ENCODE measurements around the gene SLC20A1. TPM values are rescaled to one million over a fixed set of nuclear protein-coding genes. Genes with fewer than 3 reads are reported as not detected.

SLC20A1 gene
- total RNA-seq, 1 donor from 2014 or later = 54.6 TPM

DNA sequence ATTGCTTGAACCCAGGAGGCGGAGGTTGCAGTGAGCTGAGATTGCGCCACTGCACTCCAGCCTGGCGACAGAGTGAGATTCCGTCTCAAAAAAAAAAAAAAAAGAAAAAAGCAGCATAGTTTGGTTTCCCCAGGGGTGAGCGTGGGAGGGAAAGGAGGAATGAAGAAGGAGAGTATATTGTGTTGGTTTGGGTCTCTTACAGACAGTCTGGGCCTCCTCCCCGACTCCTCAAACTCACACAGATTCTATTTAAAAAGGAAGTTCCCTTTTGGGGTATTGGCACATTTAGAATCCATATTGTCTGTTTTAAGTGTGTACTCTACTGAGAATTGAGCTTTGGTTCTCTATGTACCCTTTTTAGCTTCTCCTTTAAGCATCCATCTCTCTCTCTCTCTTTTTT lies 27.4 kb upstream of the SLC20A1 start:
- H3K9me3 Mint-ChIP-seq = no peaks in the 10 kb centered on the region
- no peaks in the 10 kb centered on the region for H3K36me3 Mint-ChIP-seq (ENCODE audit: low read depth)
- no peaks in the 10 kb centered on the region for H3K27me3 Mint-ChIP-seq
- no peak overlapping the region for H3K27ac Mint-ChIP-seq
- intact Hi-C loops (cut with micrococcal nuclease) = no loop called here
- ChIA-PET CTCF (no interaction called here), POLR2A (interaction anchor here (0.6 to 0.9 kb wide), 3 partner anchors 34 to 110 kb away, joined by 3 to 8 read pairs (median 7); no protein-coding TSS in a partner anchor)
- DNase-seq (no peak), ATAC-seq (ENCODE audit: low read depth) (no peak)
- no peak overlapping the region for H3K4me3 Mint-ChIP-seq
- TF ChIP-seq, protein P1, sequence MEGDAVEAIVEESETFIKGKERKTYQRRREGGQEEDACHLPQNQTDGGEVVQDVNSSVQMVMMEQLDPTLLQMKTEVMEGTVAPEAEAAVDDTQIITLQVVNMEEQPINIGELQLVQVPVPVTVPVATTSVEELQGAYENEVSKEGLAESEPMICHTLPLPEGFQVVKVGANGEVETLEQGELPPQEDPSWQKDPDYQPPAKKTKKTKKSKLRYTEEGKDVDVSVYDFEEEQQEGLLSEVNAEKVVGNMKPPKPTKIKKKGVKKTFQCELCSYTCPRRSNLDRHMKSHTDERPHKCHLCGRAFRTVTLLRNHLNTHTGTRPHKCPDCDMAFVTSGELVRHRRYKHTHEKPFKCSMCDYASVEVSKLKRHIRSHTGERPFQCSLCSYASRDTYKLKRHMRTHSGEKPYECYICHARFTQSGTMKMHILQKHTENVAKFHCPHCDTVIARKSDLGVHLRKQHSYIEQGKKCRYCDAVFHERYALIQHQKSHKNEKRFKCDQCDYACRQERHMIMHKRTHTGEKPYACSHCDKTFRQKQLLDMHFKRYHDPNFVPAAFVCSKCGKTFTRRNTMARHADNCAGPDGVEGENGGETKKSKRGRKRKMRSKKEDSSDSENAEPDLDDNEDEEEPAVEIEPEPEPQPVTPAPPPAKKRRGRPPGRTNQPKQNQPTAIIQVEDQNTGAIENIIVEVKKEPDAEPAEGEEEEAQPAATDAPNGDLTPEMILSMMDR (IDR thresholded peaks at IDR 0.05) = no peak
- H3K4me1 Mint-ChIP-seq = no peaks in the 10 kb centered on the region

DNA sequence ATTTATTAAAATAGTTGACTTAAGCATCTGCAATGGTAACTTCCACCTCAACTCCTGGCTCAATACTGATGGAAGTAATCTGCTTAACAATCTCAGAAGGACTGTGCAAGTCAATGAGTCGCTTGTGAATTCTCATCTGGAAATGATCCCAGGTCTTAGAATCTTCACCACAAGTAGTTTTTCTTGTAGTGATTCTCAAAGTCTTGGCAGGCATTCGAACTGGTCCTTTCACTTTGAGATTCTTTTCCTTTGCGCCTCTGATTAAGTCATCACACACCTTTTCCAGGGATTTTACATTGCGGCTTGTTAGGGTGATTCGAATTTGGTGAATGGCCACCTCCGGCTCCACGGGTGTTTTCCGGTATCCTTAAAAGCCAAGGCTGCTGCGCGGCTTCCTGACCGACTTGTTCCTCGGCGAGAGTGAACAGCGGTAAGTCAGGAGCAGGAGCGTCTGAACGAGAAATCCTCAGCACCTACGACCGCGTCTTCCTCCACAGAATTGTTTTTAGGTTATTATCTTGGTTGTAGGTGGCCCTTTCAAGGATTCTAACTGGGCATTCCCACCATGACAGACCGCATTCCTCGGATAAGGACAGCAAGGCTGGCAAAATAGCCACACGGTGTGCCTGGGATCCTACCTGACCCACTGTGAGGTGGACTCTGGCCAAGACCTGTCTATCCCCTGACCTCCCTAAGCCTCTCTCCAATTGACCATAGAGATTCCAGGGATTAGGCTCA lies 23.8 kb upstream of the SLC20A1 start:
- no peaks in the 10 kb centered on the region for H3K9me3 Mint-ChIP-seq
- no peak overlapping the region for H3K4me3 Mint-ChIP-seq
- H3K36me3 Mint-ChIP-seq (ENCODE audit: low read depth) = no peaks in the 10 kb centered on the region
- ChIA-PET CTCF (interaction anchor here (10.8 kb wide), 1 partner anchor 104 kb away, joined by 316 read pairs; no protein-coding TSS in a partner anchor), POLR2A (no interaction called here)
- TF ChIP-seq, protein P1 (IDR thresholded peaks at IDR 0.05) = no peak
- ATAC-seq (ENCODE audit: low read depth) (no peak), DNase-seq (no peak)
- peaks cover 15% of the 10 kb centered on the region for H3K4me1 Mint-ChIP-seq
- no peak overlapping the region for H3K27ac Mint-ChIP-seq
- H3K27me3 Mint-ChIP-seq = no peaks in the 10 kb centered on the region
- intact Hi-C loops (cut with micrococcal nuclease) = no loop called here

DNA sequence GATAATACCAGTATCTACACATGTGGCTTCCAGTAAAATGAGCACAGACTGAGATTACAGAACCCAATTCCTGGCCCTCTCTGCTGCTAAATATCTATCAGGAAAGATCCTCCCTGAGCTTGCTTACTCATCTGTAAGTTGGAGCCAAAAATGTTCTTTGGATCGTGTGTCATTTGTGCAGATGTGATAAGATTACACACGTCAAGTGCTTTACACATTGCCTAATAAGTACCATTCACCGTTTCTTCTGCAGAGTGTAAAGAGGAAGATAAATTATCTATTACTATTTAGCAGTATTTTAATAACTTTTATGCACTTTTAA lies 23.2 kb upstream of the SLC20A1 start:
- Mint-ChIP-seq H3K36me3 (ENCODE audit: low read depth) (no peaks in the 10 kb centered on the region), H3K4me1 (peaks cover 16% of the 10 kb centered on the region), H3K27ac (no peak overlapping the region), H3K27me3 (no peaks in the 10 kb centered on the region), H3K9me3 (no peaks in the 10 kb centered on the region), H3K4me3 (no peak overlapping the region)
- CTCF ChIA-PET = interaction anchor here (10.8 kb wide), 1 partner anchor 103 kb away, joined by 316 read pairs; no protein-coding TSS in a partner anchor
- TF ChIP-seq, protein P1 (IDR thresholded peaks at IDR 0.05) = no peak
- POLR2A ChIA-PET = interaction anchor here (0.7 kb wide), 1 partner anchor 107 kb away, joined by 3 read pairs; no protein-coding TSS in a partner anchor
- ATAC-seq (ENCODE audit: low read depth) = no peak
- DNase-seq = no peak
- intact Hi-C loops (cut with micrococcal nuclease) = no loop called here

DNA sequence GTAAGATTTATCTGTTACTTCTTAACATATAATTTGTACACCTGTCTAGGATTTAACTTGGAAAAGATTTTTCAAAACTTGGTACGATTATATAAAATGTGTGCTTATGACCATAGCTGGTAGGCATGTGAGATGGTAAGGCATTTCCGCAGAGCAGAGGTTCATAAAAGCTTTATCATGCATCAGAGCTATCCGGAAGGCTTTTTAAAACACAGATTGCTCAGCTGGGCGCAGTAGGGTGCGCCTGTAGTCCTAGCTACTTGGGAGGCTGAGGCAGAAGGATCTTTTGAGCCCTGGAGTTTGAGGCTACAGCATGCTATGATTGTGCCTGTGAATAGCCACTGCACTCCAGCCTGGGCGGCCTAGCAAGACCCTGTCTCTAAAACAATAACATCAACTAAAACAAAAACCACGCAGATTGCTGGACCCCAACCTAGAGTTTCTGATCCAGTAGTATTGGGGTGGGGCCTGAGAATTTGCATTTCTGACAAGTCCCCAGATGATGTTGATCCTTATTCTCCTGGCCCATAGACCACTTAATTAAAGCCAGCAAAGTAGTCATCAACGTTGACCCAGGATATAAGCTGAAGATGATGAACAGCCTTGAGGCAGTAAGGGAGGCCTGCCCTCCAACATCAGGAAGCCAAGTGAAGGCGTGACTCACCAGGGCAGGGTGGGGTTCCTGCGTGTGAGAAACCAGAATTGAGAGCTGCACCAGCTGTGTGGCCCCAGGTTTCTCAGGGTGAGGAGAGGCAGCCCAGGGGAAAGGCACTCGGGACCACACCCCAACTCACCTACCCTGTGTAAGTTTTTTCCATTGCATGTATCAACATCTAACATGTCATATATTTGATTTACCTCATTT lies 21.6 kb upstream of the SLC20A1 start:
- Mint-ChIP-seq H3K4me3 (no peak overlapping the region), H3K36me3 (ENCODE audit: low read depth) (no peaks in the 10 kb centered on the region), H3K27me3 (no peaks in the 10 kb centered on the region), H3K27ac (no peak overlapping the region), H3K9me3 (no peaks in the 10 kb centered on the region), H3K4me1 (peaks cover 16% of the 10 kb centered on the region)
- DNase-seq = no peak
- intact Hi-C loops (cut with micrococcal nuclease) = no loop called here
- peak; percentile 75 for ATAC-seq (ENCODE audit: low read depth)
- TF ChIP-seq, protein P1 (IDR thresholded peaks at IDR 0.05) = no peak
- ChIA-PET POLR2A (interaction anchor here (0.8 to 1.5 kb wide), 5 partner anchors 20 to 101 kb away, joined by 3 to 10 read pairs (median 5); partner anchors contain the start of genes CHCHD5 and SLC20A1), CTCF (interaction anchor here (1.0 to 10.8 kb wide), 6 partner anchors 21 to 116 kb away, joined by 3 to 316 read pairs (median 12); no protein-coding TSS in a partner anchor)

Measured in activated B cell treated with CpG ODN at 0.5 μM for 24 hours (primary cell).